IPS-NIHi11 (cell line): Measurements from ENCODE around the gene PEX13.
"Not testable (repeated sequence)": the region's sequence is repeated elsewhere in the genome, so short reads cannot be mapped to it uniquely, and the experiment has no call there.

ENCODE experiments used
- DNase-seq: peaks from one replicate; pipeline ENCODE4 v3.0.0; 2012; ENCODE audit warnings: mixed read lengths, low spot score

PEX13 gene

GRCh38 chr2:61017556-61018317 lies at the start of gene PEX13, which contains the start of gene PUS10:
TSS of gene PEX13 (plus strand) at chr2:61017720. CDS start at chr2:61017760, 40 bp downstream.
TSS of gene PUS10 (minus strand) at chr2:61018255. CDS start at chr2:61011890, 6,365 bp downstream.
- peak; percentile 87 for DNase-seq

- DNase-seq: no peak
Observed at GRCh38 chr2:60972889-60973656, 44.4 kb upstream of the PEX13 start.

- no peak for DNase-seq
Observed at GRCh38 chr2:60973705-60974104, 43.8 kb upstream of the PEX13 start.

GRCh38 chr2:60974652-60975051 lies 42.9 kb upstream of the PEX13 start:
- DNase-seq: no peak

GRCh38 chr2:60976256-60976850 lies 41.2 kb upstream of the PEX13 start:
- DNase-seq: no peak

GRCh38 chr2:60976875-60977561 lies 40.5 kb upstream of the PEX13 start:
- no peak for DNase-seq

GRCh38 chr2:60977562-60977895 lies 40.0 kb upstream of the PEX13 start:
- DNase-seq: no peak

GRCh38 chr2:60979231-60979630 lies 38.3 kb upstream of the PEX13 start:
- no peak for DNase-seq

GRCh38 chr2:60980071-60980815 lies 37.3 kb upstream of the PEX13 start:
- DNase-seq: no peak

- not testable (repeated sequence) for DNase-seq
Observed at GRCh38 chr2:60982066-60982465, 35.5 kb upstream of the PEX13 start.

- DNase-seq: no peak
Observed at GRCh38 chr2:60984720-60985119, 32.8 kb upstream of the PEX13 start.

GRCh38 chr2:60987041-60987440 lies 30.5 kb upstream of the PEX13 start:
- DNase-seq: no peak

- DNase-seq: not testable (repeated sequence)
Observed at GRCh38 chr2:60987656-60988055, 29.9 kb upstream of the PEX13 start.

- no peak for DNase-seq
Observed at GRCh38 chr2:60989259-60989658, 28.3 kb upstream of the PEX13 start.

- DNase-seq: no peak
Observed at GRCh38 chr2:60991644-60992043, 25.9 kb upstream of the PEX13 start.

GRCh38 chr2:60992985-60993392 lies 24.5 kb upstream of the PEX13 start:
- DNase-seq: no peak

- DNase-seq: no peak
Observed at GRCh38 chr2:60994131-60994530, 23.4 kb upstream of the PEX13 start.

- DNase-seq: peak; percentile 50
Observed at GRCh38 chr2:60998628-60999545, 18.6 kb upstream of the PEX13 start.

- DNase-seq: no peak
Observed at GRCh38 chr2:61005736-61006135, 11.8 kb upstream of the PEX13 start.

GRCh38 chr2:61006486-61007105 lies 10.9 kb upstream of the PEX13 start:
- DNase-seq: no peak
